SU-DHL-6 (cell line): Measurements from ENCODE around the gene ARHGEF17.

ENCODE experiments used
- H2AFZ ChIP-seq: fragments of 200-600 bp; sonication (generic); 2 replicates; pipeline ENCODE4 v1.6.1; 2014; ENCODE audit warnings: low read depth, mild to moderate bottlenecking, moderate library complexity, mixed read lengths, antibody characterized with exemption, low read length; ENCODE audit not compliant: severe bottlenecking
- H3F3A ChIP-seq: fragments of 200-600 bp; shearing (Covaris generic); 2 replicates; pipeline ENCODE4 v1.6.0; 2016; ENCODE audit warnings: antibody characterized with exemption, mild to moderate bottlenecking; ENCODE audit not compliant: insufficient read depth
- H3K27ac ChIP-seq: fragments of 200-600 bp; sonication (generic); 2 replicates; pipeline ENCODE4 v1.5.1; 2016; ENCODE audit warnings: low read depth, mild to moderate bottlenecking, low read length, moderate library complexity, mixed read lengths
- H3K27me3 ChIP-seq: fragments of 200-600 bp; sonication (generic), shearing (Covaris generic); 2 replicates; pipeline ENCODE4 v1.6.0; 2014; ENCODE audit warnings: mild to moderate bottlenecking, low read length
- H3K36me3 ChIP-seq: fragments of 200-600 bp; sonication (generic); 2 replicates; pipeline ENCODE4 v1.6.1; 2014; ENCODE audit warnings: mild to moderate bottlenecking, low read length, mixed read lengths
- H3K4me2 ChIP-seq: fragments of 300-600, 200-600 bp; shearing (Covaris generic), sonication (generic); 2 replicates; pipeline ENCODE4 v1.6.0; 2014; ENCODE audit warnings: low read length, low read depth, mild to moderate bottlenecking; ENCODE audit not compliant: poor library complexity, severe bottlenecking
- H3K4me3 ChIP-seq: fragments of 200-600 bp; sonication (generic); 2 replicates; pipeline ENCODE4 v1.5.1; 2014; ENCODE audit warnings: antibody characterized with exemption, low read length, mild to moderate bottlenecking, mixed read lengths; ENCODE audit not compliant: insufficient read depth, poor library complexity, severe bottlenecking
- H3K79me2 ChIP-seq: fragments of 200-600 bp; sonication (generic); 2 replicates; pipeline ENCODE4 v1.6.1; 2014; ENCODE audit warnings: mild to moderate bottlenecking, low read length, moderate library complexity; ENCODE audit not compliant: insufficient read depth
- H3K9ac ChIP-seq: fragments of 200-600 bp; sonication (generic); 2 replicates; pipeline ENCODE4 v1.7.0; 2014; ENCODE audit warnings: mild to moderate bottlenecking, low read length
- H3K9me2 ChIP-seq: fragments of 200-600 bp; sonication (generic); replicated peaks from 2 replicates; pipeline ENCODE4 v1.6.1; 2014; ENCODE audit warnings: low read length; ENCODE audit not compliant: insufficient read depth
- H3K9me3 ChIP-seq: fragments of 200-600 bp; sonication (generic); 2 replicates; pipeline ENCODE4 v1.6.1; 2014; ENCODE audit warnings: low read length, mixed read lengths; ENCODE audit not compliant: insufficient read depth
- H4K20me1 ChIP-seq: fragments of 200-600 bp; sonication (generic); 2 replicates; pipeline ENCODE4 v1.6.1; 2014; ENCODE audit warnings: low read depth, mild to moderate bottlenecking, antibody characterized with exemption, low read length, moderate library complexity, mixed read lengths
- CTCF ChIP-seq: fragments of 200-600 bp; sonication (generic); IDR thresholded peaks from one replicate; pipeline ENCODE4 v1.5.1; 2017; ENCODE audit warnings: antibody characterized with exemption, mild to moderate bottlenecking, low read length, moderate library complexity; ENCODE audit not compliant: insufficient read depth, poor library complexity, severe bottlenecking
- EZH2phosphoT487 ChIP-seq: fragments of 200-600 bp; sonication (generic), shearing (Covaris generic); conservative IDR thresholded peaks from 2 replicates; pipeline ENCODE4 v1.6.1; 2018; ENCODE audit warnings: mild to moderate bottlenecking, antibody characterized with exemption, low read length, moderate library complexity, mixed read lengths

ARHGEF17 gene

GRCh38 chr11:73346186-73346935, 38.3 kb downstream of the ARHGEF17 start:
- TF ChIP-seq CTCF (no peak), EZH2phosphoT487 (no peak)
- no peaks in the 10 kb centered on the region for H3F3A ChIP-seq
- no peaks in the 10 kb centered on the region for H4K20me1 ChIP-seq
- no peak overlapping the region for H3K27ac ChIP-seq
- H3K9me2 ChIP-seq = no peaks in the 10 kb centered on the region
- H3K27me3 ChIP-seq = no peaks in the 10 kb centered on the region
- no peak overlapping the region for H3K4me3 ChIP-seq
- no peaks in the 10 kb centered on the region for H3K36me3 ChIP-seq
- H2AFZ ChIP-seq = no peak overlapping the region
- no peak overlapping the region for H3K4me2 ChIP-seq
- no peaks in the 10 kb centered on the region for H3K79me2 ChIP-seq
- H3K9ac ChIP-seq = no peak overlapping the region
- H3K9me3 ChIP-seq = no peaks in the 10 kb centered on the region

- Histone ChIP-seq H3K9me3 (no peaks in the 10 kb centered on the region), H3K27ac (no peak overlapping the region), H3K9me2 (no peaks in the 10 kb centered on the region), H3K36me3 (no peaks in the 10 kb centered on the region), H2AFZ (no peak overlapping the region), H3K4me2 (no peak overlapping the region), H3F3A (no peaks in the 10 kb centered on the region), H4K20me1 (no peaks in the 10 kb centered on the region), H3K27me3 (no peaks in the 10 kb centered on the region), H3K4me3 (no peak overlapping the region), H3K9ac (no peak overlapping the region), H3K79me2 (no peaks in the 10 kb centered on the region)
- TF ChIP-seq CTCF = no peak
- no peak for TF ChIP-seq EZH2phosphoT487
These were observed 39.0 kb downstream of the ARHGEF17 start for GRCh38 chr11:73347067-73347466.

GRCh38 chr11:73348838-73349237, 40.8 kb downstream of the ARHGEF17 start:
- Histone ChIP-seq H3K27me3 (no peaks in the 10 kb centered on the region), H4K20me1 (no peaks in the 10 kb centered on the region), H3K9me3 (no peaks in the 10 kb centered on the region), H3K36me3 (no peaks in the 10 kb centered on the region), H3K4me2 (no peak overlapping the region), H2AFZ (no peak overlapping the region), H3K79me2 (no peaks in the 10 kb centered on the region), H3F3A (no peaks in the 10 kb centered on the region), H3K9ac (no peak overlapping the region), H3K4me3 (no peak overlapping the region), H3K9me2 (no peaks in the 10 kb centered on the region), H3K27ac (no peak overlapping the region)
- no peak for TF ChIP-seq CTCF
- TF ChIP-seq EZH2phosphoT487 = no peak
